Endothelial cell of umbilical vein (primary cell): ENCODE measurements around the gene MAP4K4. TPM values are rescaled to one million over a fixed set of nuclear protein-coding genes. Genes with fewer than 3 reads are reported as not detected.

Experiments
- BruUV-seq: library from RNA; stranded (reverse); fragments of 400-500 nt; replicated peaks from 2 replicates; lab custom pipeline; 2021; lab: Mats Ljungman, UMichigan
- CTCF ChIA-PET: fragments of 300-600, 350-600 bp; sonication (Branson Sonifier 250); formaldehyde crosslinking; loops from one replicate; lab custom pipeline; 2021; ENCODE audit warnings: antibody characterized with exemption, inconsistent platforms; lab: Charles Lee
- POLR2A ChIA-PET: fragments of 300-600, 350-600 bp; sonication (Branson Sonifier 250); formaldehyde crosslinking; loops from one replicate; lab custom pipeline; 2021; ENCODE audit warnings: antibody characterized with exemption, inconsistent platforms; lab: Charles Lee
- DNase-seq: peaks from one replicate; pipeline ENCODE4 v3.0.0-alpha.2; 2011; ENCODE audit warnings: low read depth, low spot score
- FAIRE-seq: peaks from 2 replicates; lab custom pipeline; 2011; peaks lifted over from hg19 to GRCh38; lab: Jason Lieb, UNC
- H2AFZ ChIP-seq: 2 replicates; pipeline ENCODE4 v1.6.0; 2012; ENCODE audit warnings: low read depth, low read length, control low read depth, inconsistent platforms
- H3K27ac ChIP-seq: 2 replicates; pipeline ENCODE4 v1.5.1; 2011; ENCODE audit warnings: low read depth, mild to moderate bottlenecking, control low read depth, low read length, moderate library complexity; ENCODE audit not compliant: insufficient read depth
- H3K27me3 ChIP-seq, 2 experiments: 2 replicates each; pipeline versions ENCODE4 v1.6.0 to v1.6.1; 2011; ENCODE audit warnings: low read length in 2 of 2, mixed read lengths in 1 of 2; ENCODE audit not compliant: control insufficient read depth in 2 of 2, insufficient read depth in 2 of 2
- H3K36me3 ChIP-seq, 2 experiments: 2 replicates in 1 of 2; 3 replicates in 1 of 2; pipeline ENCODE4 v1.5.1; 2011; ENCODE audit warnings: low read length in 2 of 2, mild to moderate bottlenecking in 1 of 2, moderate library complexity in 1 of 2; ENCODE audit not compliant: control insufficient read depth in 2 of 2, insufficient read depth in 2 of 2; ENCODE audit errors: extremely low read depth in 1 of 2
- H3K4me1 ChIP-seq: 3 replicates; pipeline ENCODE4 v1.5.1; 2011; ENCODE audit warnings: mild to moderate bottlenecking, low read length; ENCODE audit not compliant: control insufficient read depth, insufficient read depth; ENCODE audit errors: extremely low read depth
- H3K4me2 ChIP-seq: 2 replicates; pipeline ENCODE4 v1.6.1; 2011; ENCODE audit warnings: low read length, control low read depth, mixed read lengths; ENCODE audit not compliant: insufficient read depth
- H3K4me3 ChIP-seq, 3 experiments: fragments of 200-600 bp in 1 of 3; sonication (generic), shearing (Covaris generic) in 1 of 3; replicated peaks in 1 of 3; 2 replicates each; pipeline ENCODE4 v1.5.1; 2011 to 2016; ENCODE audit warnings: control low read depth in 3 of 3, low read length in 3 of 3, mild to moderate bottlenecking in 2 of 3, inconsistent platforms in 1 of 3, low read depth in 1 of 3, moderate library complexity in 1 of 3; ENCODE audit not compliant: insufficient read depth in 1 of 3
- H3K79me2 ChIP-seq: 2 replicates; pipeline ENCODE4 v1.6.0; 2012; ENCODE audit warnings: low read length, inconsistent platforms; ENCODE audit not compliant: control insufficient read depth, insufficient read depth
- H3K9ac ChIP-seq: replicated peaks from 2 replicates; pipeline ENCODE3; 2011; ENCODE audit warnings: low read length, control low read depth; ENCODE audit not compliant: insufficient read depth; ENCODE audit errors: extremely low read depth
- H3K9me1 ChIP-seq: replicated peaks from 3 replicates; pipeline ENCODE4 v1.6.0; 2011; ENCODE audit warnings: mild to moderate bottlenecking, low read length; ENCODE audit not compliant: control insufficient read depth, insufficient read depth; ENCODE audit errors: extremely low read depth
- H3K9me3 ChIP-seq: replicated peaks from 2 replicates; pipeline ENCODE4 v1.5.1; 2012; ENCODE audit warnings: low read length, inconsistent platforms; ENCODE audit not compliant: control insufficient read depth, insufficient read depth
- H4K20me1 ChIP-seq: replicated peaks from 2 replicates; pipeline ENCODE3; 2011; ENCODE audit warnings: mild to moderate bottlenecking, low read length; ENCODE audit not compliant: control insufficient read depth, insufficient read depth; ENCODE audit errors: extremely low read depth
- CTCF ChIP-seq, 2 donors: IDR thresholded peaks; 1 replicate in 1 of 2; 2 replicates in 1 of 2; pipeline ENCODE4 v1.5.1; 2011; ENCODE audit warnings: low read length in 2 of 2, mild to moderate bottlenecking in 2 of 2, moderate library complexity in 2 of 2, control low read depth in 1 of 2, inconsistent platforms in 1 of 2, low read depth in 1 of 2; ENCODE audit not compliant: insufficient read depth in 1 of 2; ENCODE audit errors: extremely low read depth in 1 of 2
- EZH2 ChIP-seq: IDR thresholded peaks from 2 replicates; pipeline ENCODE4 v1.6.1; 2012; ENCODE audit warnings: borderline replicate concordance, low read depth, mild to moderate bottlenecking, moderate library complexity, low read length, inconsistent platforms; ENCODE audit not compliant: severe bottlenecking
- FOS ChIP-seq: IDR thresholded peaks from 2 replicates; pipeline ENCODE4 v1.6.1; 2011; ENCODE audit warnings: mild to moderate bottlenecking, low read length, moderate library complexity, borderline replicate concordance; ENCODE audit not compliant: insufficient read depth
- GATA2 ChIP-seq: IDR thresholded peaks from 2 replicates; pipeline ENCODE4 v1.7.0; 2011; ENCODE audit warnings: low read depth, mild to moderate bottlenecking, moderate library complexity, mixed read lengths, low read length; ENCODE audit not compliant: insufficient read length, insufficient read depth
- JUN ChIP-seq: IDR thresholded peaks from 2 replicates; pipeline ENCODE4 v1.6.1; 2011; ENCODE audit warnings: borderline replicate concordance, low read depth; ENCODE audit not compliant: insufficient read length, insufficient read depth
- MYC ChIP-seq: IDR thresholded peaks from one replicate; pipeline ENCODE4 v1.6.1; 2011; ENCODE audit warnings: mild to moderate bottlenecking, low read depth, low read length
- POLR2A ChIP-seq: IDR thresholded peaks from 2 replicates; pipeline ENCODE4 v1.6.1; 2012; ENCODE audit warnings: low read depth, mild to moderate bottlenecking, control low read depth, low read length
- POLR2AphosphoS5 ChIP-seq: IDR thresholded peaks from 2 replicates; pipeline ENCODE4 v1.6.1; 2012; ENCODE audit warnings: low read depth, mild to moderate bottlenecking, control low read depth, low read length, moderate library complexity; ENCODE audit not compliant: insufficient read depth
- dilution Hi-C: fragments of 300-500 bp; cut with MboI; formaldehyde crosslinking; loops from one replicate; pipeline ENCODE4 v1.15.0; 2019; ENCODE audit warnings: low sequenced_read_pairs; ENCODE audit not compliant: extremely low pct_ligation_motif_present
- intact Hi-C: fragments of 100-400 bp; cut with micrococcal nuclease; formaldehyde crosslinking; loops from one replicate; pipeline ENCODE4 v1.10.0; 2022
- polyA plus RNA-seq, 4 experiments: library from polyadenylated mRNA; depleted of rRNA in 3 of 4; stranded (reverse) in 3 of 4; unstranded in 1 of 4; fragments of >200 nt; gene quantifications; 2 replicates each; pipeline versions ENCODE4 v1.2.1 to v1.2.3, GENCODE V29; 2011 to 2012; ENCODE audit warnings: missing spikeins in 1 of 4
- total RNA-seq: library from RNA; stranded (reverse); gene quantifications from 2 replicates; pipeline ENCODE4 v1.2.3, GENCODE V29; 2021
- TF ChIP-seq, protein P1 (sequence below): IDR thresholded peaks from 2 replicates; pipeline ENCODE4 v1.6.1; 2011; ENCODE audit not compliant: insufficient read depth, insufficient read length

The MAP4K4 gene
- total and polyA plus RNA-seq, 2 donors (not counting 3 experiments of a cell fraction or from before 2014, with no cell fraction given) = 79.4 to 269 TPM

DNA sequence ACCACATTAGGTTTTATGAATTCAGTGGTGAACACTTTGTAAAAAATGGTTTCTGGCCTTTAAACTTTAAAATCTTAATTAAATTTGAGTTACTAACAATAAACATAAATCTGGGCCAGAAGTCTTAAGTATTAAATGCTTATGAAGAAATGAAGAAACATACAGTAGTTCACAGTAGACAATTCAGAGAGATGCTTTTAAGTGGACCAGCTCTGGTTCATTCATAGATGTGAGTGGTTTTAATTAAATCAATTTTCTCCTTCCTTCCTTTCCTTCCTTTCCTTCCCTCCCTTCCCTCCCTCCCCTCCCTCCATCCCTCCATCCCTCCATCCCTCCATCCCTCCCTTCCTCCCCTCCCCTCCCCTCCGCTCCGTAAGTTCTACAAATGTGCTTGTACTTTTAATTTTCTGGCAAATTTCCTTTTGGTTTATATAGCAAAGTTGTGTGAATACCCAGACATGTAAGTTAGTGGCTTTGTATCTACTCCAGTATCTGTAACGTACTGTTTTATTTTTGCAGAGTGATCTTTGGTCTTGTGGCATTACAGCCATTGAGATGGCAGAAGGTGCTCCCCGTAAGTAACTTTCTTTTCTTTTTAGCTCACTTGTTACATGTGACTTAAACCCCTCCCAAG, 136.5 kb downstream of the MAP4K4 start:
- TF ChIP-seq, protein P1, sequence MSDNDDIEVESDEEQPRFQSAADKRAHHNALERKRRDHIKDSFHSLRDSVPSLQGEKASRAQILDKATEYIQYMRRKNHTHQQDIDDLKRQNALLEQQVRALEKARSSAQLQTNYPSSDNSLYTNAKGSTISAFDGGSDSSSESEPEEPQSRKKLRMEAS = no peak
- TF ChIP-seq JUN = no peak
- no peak for TF ChIP-seq POLR2AphosphoS5
- TF ChIP-seq FOS = no peak
- no peak for TF ChIP-seq MYC
- no peak for TF ChIP-seq GATA2
- TF ChIP-seq POLR2A = no peak
- TF ChIP-seq CTCF (IDR thresholded peaks at IDR 0.05; ENCODE audit: extremely low read depth in 1 of 2, insufficient read depth in 1 of 2, low read depth in 1 of 2, low read length in 2 of 2) = no peak
- TF ChIP-seq EZH2 = no peak
- FAIRE-seq (no peak), DNase-seq (no peak)
- Histone ChIP-seq H3K4me1 (peaks cover 17% of the 10 kb centered on the region), H3K27ac (no peak overlapping the region), H4K20me1 (no peaks in the 10 kb centered on the region), H2AFZ (no peak overlapping the region), H3K36me3 (peaks cover 30 to 40% of the 10 kb centered on the region in 2 experiments), H3K9me3 (no peaks in the 10 kb centered on the region), H3K4me3 (no peak overlapping the region), H3K79me2 (peaks cover 64% of the 10 kb centered on the region), H3K9me1 (no peaks in the 10 kb centered on the region), H3K27me3 (no peaks in the 10 kb centered on the region), H3K9ac (no peak overlapping the region), H3K4me2 (no peak overlapping the region)
- BruUV-seq = no TSS peak
- intact Hi-C loops (loop anchor here (5.0 kb wide), 1 partner anchor 492 kb away; no protein-coding TSS in a partner anchor), dilution Hi-C loops (no loop called here)
- POLR2A ChIA-PET = no interaction called here
- CTCF ChIA-PET = interaction anchor here (1.1 to 2.3 kb wide), 2 partner anchors 10 to 492 kb away, joined by 3 to 4 read pairs; no protein-coding TSS in a partner anchor
